NCI-H748 treated with DMSO at 0.1 percent for 48 hours (cell line): ENCODE results near the gene NANOGP8.
"Not testable (repeated sequence)": the region's sequence is repeated elsewhere in the genome, so short reads cannot be mapped to it uniquely, and the experiment has no call there.

Experiments used
- DNase-seq: peaks from one replicate; lab custom pipeline; 2025; lab: John Stamatoyannopoulos, UW

Gene NANOGP8

GRCh38 chr15:35092846-35093245 is 7.8 kb upstream of the NANOGP8 start:
- DNase-seq = no peak

DNA sequence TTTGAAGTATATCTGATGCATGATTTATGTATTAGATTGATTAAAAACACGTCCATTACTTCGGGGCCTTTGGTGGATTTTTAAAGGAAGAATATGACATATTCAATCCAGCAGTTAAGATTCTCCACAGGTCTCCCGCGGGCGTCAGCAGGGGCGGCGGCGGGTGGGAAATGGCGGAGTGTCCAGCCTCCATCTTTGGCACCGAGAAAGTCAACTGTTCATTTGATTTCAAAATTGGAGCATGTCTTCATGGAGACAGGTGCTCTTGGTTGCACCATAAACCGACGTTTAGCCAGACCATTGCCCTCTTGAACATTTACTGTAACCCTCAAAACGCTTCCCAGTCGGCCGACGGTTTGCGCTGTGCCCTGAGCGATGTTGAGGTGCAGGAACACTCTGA is 7.2 kb upstream of the NANOGP8 start:
- DNase-seq = no peak

- DNase-seq = no peak
Measured at GRCh38 chr15:35090104-35090807, 5.2 kb upstream of the NANOGP8 start.

- no peak for DNase-seq
Measured at GRCh38 chr15:35089551-35089950, 4.5 kb upstream of the NANOGP8 start.

GRCh38 chr15:35088329-35088728 is 3.2 kb upstream of the NANOGP8 start:
- DNase-seq = no peak

DNA sequence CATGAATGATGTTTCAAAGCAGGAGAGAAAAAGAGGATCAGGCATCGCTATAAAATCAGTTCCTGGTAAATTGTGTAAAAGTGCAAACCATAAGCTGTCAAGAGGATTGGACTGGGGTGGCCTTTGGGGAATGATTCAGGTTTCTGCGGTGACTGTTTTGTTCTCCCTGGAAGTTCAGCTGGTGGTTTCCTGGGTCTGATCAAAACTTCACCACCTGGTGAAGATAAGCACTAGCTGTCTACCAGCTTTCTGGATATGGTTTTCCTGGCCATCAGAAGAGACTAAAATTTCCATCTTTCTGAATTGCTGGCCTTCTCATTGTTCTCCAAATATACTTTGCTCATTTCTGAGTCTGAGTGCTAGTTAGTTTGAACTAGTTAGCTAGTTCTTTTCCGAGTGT is 2.7 kb upstream of the NANOGP8 start:
- DNase-seq = no peak

DNA sequence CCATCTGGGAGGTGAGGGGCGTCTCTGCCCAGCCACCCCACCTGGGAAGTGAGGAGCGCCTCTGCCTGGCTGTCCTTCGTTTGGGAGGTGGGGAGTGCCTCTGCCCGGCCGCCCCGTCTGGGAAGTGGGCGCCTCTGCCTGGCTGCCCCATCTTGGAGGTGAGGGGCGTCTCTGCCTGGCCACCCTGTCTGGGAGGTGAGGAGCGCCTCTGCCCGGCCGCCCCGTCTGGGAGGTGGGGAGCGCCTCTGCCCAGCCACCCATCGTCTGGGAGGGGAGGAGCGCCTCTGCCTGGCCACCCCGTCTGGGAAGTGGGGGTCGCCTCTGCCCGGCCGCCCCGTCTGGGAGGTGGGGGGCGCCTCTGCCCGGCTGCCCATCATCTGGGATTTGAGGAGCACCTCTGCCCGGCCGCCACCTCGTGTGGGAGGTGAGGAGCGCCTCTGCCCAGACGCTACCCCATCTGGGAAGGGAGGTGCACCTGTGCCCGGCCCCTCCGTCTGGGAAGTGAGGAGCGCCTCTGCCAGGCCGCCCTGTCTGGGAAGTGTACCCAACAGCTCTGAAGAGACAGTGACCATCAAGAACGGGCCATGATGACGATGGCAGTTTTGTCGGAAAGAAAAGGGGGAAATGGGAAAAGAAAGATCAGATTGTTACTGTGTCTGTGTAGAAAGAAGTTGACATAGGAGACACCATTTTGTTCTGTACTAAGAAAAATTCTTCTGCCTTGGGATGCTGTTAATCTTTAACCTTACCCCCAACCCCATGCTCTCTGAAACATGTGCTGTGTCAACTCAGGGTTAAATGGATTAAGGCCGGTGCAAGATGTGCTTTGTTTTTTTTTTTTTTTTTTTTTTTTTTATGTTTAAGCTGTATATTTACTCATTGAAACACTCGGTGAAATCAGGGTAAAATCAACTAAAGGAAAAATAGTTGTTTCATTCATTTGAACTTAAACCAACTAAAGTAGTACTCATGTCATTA is 2.4 kb downstream of the NANOGP8 start:
- not testable (repeated sequence) for DNase-seq

GRCh38 chr15:35081626-35082365 is 3.3 kb downstream of the NANOGP8 start:
- not testable (repeated sequence) for DNase-seq

GRCh38 chr15:35080226-35080625 is 4.9 kb downstream of the NANOGP8 start:
- no peak for DNase-seq

DNA sequence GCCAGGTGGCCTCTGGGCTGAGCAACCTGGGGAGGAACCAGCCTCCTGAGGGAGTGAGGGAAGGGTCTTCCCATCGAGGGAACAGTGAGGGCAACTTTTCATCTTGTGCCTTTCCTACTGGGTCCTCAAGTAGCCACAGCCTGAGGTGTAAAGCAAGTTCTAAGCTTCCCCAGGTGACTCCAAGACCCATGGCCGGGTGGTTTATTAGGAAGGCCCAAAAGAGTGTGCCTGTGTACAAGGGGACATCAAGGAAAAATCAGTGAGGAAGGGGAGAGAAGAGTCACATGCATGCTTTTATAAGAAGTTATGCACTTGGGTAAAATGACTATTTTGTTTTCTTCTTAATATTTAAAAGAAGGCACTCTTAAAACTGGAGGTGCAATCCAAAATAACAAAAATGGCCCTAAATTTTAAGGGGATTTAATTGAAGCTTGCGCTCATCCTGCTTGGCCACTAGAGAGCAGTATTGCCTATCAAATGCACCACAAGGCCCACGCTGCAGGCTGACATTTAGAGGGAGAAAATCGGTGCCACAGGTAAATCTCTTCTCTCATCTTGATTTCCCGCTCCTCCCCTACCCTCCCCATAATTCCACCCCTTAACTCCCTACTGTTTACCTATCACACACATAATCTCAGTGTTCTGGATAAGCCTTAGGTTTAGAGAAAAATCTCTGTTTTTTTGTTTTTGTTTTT is 6.7 kb downstream of the NANOGP8 start:
- peak; percentile 6 for DNase-seq

DNA sequence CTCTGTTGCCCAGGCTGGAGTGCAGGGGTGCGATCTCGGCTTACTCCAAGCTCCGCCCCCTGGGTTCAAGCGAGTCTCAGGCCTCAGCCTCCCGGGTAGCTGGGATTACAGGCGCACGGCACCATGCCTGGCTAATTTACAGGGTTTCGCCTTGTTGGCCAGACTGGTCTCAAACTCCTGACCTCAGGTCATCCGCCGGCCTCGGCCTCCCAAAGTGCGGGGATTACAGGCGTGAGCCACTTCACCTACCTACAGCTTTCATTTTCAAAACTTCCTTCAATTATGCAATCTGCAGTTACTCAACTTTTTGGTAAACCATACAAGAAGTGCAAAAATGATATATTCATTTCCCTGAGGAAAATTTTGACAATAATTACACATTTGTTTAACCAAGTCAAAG is 14.0 kb downstream of the NANOGP8 start:
- DNase-seq = no peak

- DNase-seq = no peak
Measured at GRCh38 chr15:35068846-35069475, 16.1 kb downstream of the NANOGP8 start.

DNA sequence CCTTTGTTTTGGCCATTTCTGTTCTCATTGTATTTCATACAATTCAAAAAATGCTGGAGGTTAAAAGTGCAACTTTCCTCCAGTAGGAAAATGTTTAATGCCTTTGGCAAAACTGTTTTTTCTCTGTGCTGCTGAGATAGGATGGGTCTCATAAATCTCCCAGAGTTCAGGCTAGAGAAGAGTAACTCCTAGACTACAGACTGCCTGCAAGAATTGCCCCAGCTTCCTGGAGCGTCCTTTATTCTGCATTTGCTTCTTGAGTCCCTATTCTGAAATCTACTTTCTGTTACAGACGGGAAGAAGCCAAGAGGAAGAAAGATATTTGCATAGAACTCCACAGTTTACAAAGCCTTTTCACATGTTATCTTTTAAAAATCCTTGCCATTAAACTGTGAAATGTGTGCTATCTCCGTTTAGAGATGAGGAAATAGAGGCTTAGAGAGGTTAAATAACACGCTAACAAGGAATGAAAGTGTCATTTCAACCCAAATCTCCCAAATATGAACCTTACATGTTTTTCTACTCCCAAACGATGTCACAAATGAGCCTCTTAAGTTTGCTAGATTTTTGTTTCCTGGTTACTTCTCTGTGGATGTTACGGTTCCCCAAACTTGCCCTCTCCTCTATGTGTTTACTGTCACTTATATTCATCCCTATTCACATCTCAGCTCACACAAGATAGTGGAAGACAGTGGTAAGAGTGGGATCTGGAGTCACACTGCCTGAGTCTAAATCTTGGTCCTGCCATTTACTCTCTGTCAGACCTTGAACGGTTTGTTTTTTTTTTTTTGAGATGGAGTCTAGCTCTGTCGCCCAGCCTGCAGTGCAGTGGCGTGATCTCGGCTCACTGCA is 17.4 kb downstream of the NANOGP8 start:
- no peak for DNase-seq

GRCh38 chr15:35066094-35066493 is 19.0 kb downstream of the NANOGP8 start:
- DNase-seq = no peak

DNA sequence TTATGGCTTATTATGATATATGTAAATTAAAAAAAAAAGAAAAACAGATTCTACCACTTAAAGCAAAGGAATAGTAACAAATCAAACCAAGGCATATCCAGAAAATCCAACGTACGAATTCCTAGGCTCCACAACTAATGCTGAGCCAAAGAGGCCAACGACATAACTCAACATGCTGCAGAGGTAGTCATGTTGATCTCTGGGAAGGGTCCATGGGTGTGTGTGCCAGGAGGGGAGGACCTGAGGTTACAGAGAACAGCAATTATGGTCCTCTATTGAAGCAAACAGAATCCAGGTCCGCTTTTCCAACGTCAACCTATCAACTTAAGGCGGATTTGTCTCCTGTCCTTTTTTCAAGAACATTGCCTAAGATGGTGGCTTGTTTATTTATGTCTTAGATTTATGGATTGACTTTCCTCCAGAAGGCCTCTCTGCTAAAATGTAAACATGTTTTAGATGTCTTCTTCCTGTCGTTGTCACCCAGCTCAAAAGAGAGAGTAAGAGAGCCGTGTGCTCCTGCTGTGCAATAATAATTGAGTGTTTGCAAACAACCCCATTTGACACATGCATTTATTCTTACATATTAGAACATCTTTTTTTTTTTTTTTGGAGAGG is 20.4 kb downstream of the NANOGP8 start:
- DNase-seq = no peak

DNA sequence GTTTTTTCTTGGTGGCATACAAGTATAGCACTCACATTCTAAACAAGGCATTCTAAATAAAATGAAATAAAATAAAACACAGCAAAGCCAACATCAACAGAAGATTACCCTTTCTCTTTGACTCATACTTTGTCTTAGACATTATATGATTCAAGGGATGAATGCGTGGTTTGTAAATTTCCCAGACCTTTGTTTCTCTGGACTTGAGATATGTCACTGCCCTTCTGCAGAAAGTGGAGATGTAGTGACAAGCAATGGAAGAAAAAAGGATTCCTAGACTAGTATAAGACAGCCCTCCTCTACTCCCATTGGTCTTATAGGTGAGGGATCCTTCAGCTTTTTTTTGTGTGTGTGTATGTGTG is 22.4 kb downstream of the NANOGP8 start:
- DNase-seq = no peak

DNA sequence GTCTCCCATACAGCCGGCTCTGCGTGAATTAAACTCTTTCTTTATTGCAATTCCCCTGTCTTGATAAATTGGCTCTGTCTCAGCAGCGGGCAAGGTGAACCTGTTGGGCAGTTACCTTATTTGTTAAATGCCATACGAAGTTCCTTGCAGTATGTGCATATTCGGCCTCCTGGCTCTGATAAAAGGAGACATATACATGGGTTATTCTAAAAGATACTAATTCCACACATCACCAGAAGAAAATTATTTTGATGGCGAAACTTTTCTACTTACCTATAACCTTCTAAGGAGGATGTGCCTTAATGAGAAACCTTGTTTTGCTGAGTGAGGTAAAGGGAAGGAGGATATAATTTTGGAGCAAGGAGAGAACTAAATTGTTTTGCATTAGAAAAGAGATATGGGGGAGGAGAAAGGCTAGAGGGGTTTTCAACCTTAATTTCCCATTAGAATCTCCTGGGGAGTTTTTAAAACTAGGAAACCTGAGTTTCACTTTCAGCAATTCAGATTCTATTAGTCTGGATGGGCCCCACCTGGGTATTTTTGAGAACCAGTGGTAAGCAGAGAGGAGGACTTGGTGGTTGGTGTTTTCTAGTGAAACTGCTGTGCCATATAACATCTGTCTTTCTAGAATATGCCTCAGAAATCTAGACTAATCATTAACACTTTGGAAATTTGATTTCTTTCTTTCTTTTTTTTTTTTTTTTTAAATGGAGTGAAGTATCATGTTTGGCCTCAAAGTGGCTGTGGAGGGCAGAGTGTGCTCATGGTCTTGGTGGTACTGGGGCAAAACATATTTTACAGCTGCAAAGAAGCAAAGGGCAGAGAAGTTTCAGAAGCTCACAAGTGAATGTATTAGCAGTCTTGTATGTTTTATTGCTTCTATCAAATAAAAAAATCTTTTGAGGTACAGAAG is 23.0 kb downstream of the NANOGP8 start:
- DNase-seq = no peak

DNA sequence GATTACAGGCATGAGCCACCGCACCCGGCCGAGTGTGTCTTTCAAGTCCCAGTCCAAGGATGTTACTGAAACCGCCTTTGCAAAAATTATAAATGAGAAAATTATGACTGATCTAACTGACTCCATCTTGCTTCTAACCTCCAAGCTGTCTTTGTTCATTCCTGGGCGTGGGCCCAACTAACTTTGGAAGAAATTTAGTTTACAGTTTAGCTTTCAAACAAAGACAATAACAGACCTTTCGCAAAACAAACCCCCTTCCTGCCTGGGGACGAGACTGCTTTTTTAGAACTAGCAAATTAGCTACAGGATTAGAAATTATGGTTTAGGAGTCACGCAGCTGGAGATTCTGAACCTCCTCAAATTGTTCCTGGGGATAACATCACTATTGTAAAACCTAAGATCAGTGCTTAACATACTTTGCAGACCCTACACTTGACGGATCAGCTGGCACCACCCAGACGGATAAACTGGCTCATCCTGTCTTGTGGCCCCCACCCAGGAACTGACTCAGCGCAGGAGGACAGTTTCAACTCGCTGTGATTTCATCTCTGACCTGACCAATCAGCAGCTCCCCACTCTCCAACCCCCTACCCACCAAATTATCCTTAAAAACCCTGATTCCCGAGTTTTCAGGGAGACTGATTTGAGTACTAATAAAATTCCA is 23.8 kb downstream of the NANOGP8 start:
- no peak for DNase-seq
